ENCODE results near the gene FOCAD. TPM values are rescaled to one million over a fixed set of nuclear protein-coding genes. Genes with fewer than 3 reads are reported as not detected.

The FOCAD gene
- total and polyA plus RNA-seq, 10 of the 15 experiments (the other 5 are each of a cell fraction or from before 2014, with no cell fraction given): 13.7 to 93.0 (median 41.8) TPM

GRCh38 chr9:20640331-20641187 is 43.5 kb upstream of the FOCAD start (continued):
- TF ChIP-seq MTA3 (IDR thresholded peaks at IDR 0.05; ENCODE audit: borderline replicate concordance, low read length) (peak; percentile 68), MEF2B (IDR thresholded peaks at IDR 0.05; ENCODE audit: partially characterized antibody, poor library complexity, severe bottlenecking) (peak; percentile 100), HCFC1 (IDR thresholded peaks at IDR 0.05; ENCODE audit: low read length) (no peak), ZSCAN29 (IDR thresholded peaks at IDR 0.05) (no peak), RB1 (IDR thresholded peaks at IDR 0.05; ENCODE audit: borderline replicate concordance) (peak; percentile 100), ZBTB11 (CRISPR knock-in tag; IDR thresholded peaks at IDR 0.05) (no peak), TAF1 (IDR thresholded peaks at IDR 0.05; ENCODE audit: borderline replicate concordance, low read depth, low read length) (peak; percentile 11; the same call in 1 of the 2 replicates)

DNA sequence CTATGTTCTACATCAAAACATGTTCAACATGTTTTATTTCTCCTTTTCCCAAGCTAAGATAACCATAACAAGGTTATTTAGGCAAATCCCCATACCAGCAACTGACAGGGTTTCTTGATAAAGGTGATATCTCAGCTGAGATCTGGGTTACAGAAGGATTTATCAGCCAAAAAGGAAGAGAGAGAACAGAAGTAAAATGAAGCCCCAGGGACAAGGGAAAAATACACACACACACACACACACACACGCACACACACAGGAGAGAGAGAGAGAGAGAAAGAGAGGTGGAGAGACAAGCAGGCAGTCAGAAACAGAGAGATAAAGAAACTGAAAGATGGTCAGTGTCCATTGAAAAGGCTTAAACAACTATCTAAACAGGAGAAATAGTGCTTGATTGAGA is 42.0 kb upstream of the FOCAD start:
- ChIA-PET CTCF (interaction anchor here (1.2 to 6.9 kb wide), 5 partner anchors 17 to 242 kb away, joined by 3 to 114 read pairs (median 6); partner anchors contain the start of genes FOCAD and MLLT3), SMC1A (ENCODE audit: uncharacterized antibody, unreplicated experiment) (interaction anchor here (0.6 to 10.5 kb wide), 12 partner anchors 9 to 149 kb away, joined by 3 to 232 read pairs (median 4); partner anchors contain the start of genes FOCAD and MLLT3), RAD21 (ENCODE audit: unreplicated experiment) (interaction anchor here (2.3 to 10.7 kb wide), 6 partner anchors 13 to 43 kb away, joined by 8 to 194 read pairs (median 66); partner anchors contain the start of genes FOCAD and MLLT3), POLR2A (interaction anchor here (0.6 to 9.9 kb wide), 6 partner anchors 12 to 143 kb away, joined by 3 to 165 read pairs (median 11); partner anchors contain the start of genes FOCAD and MLLT3)
- BruUV-seq (replicated peaks): no TSS peak
- WGBS (ENCODE audit: insufficient coverage, insufficient replicate concordance, low lambda C conversion rate, missing lambda C conversion rate): 100% methylated on average over 1 of the region's 1 CpG
- Histone ChIP-seq H3K27ac (ENCODE audit: control insufficient read depth, insufficient read depth) (no peak overlapping the region), H3K79me2 (ENCODE audit: control insufficient read depth, insufficient read depth, low read length) (no peaks in the 10 kb centered on the region), H3K4me1 (ENCODE audit: control insufficient read depth, insufficient read depth, low read length) (peaks cover 13% of the 10 kb centered on the region), H3K4me3 (no peak overlapping the region), H4K20me1 (ENCODE audit: control insufficient read depth, insufficient read depth) (no peaks in the 10 kb centered on the region), H3K9me3 (replicated peaks; ENCODE audit: control insufficient read depth, insufficient read depth, low read length) (no peaks in the 10 kb centered on the region), H2AFZ (ENCODE audit: control insufficient read depth, low read depth, low read length) (peak overlapping the region; percentile 54), H3K36me3 (ENCODE audit: control insufficient read depth in 2 of 2, insufficient read depth in 2 of 2, low read length in 1 of 2) (no peaks in the 10 kb centered on the region), H3K9ac (ENCODE audit: control insufficient read depth, insufficient read depth, low read length) (no peak overlapping the region), H3K27me3 (replicated peaks in 1 of 2; ENCODE audit: control insufficient read depth in 2 of 2, insufficient read depth in 2 of 2, low read length in 1 of 2) (no peaks in the 10 kb centered on the region), H3K4me2 (ENCODE audit: control insufficient read depth, insufficient read depth) (no peak overlapping the region)
- DNase-seq (ENCODE audit: low read depth, low spot score): no peak
- intact Hi-C loops (cut with micrococcal nuclease; ENCODE audit: unreplicated experiment): no loop called here
- FAIRE-seq: no peak
- in situ Hi-C loops (cut with MboI): no loop called here
- ATAC-seq: 0 out of 3 replicates have a peak, but pooled peaks have one; percentile 2
- 0 out of 2 replicates have a peak, but pooled peaks have one; percentile 23 for TF ChIP-seq RELB (IDR thresholded peaks at IDR 0.05; ENCODE audit: low read depth)
- TF ChIP-seq HDGF (IDR thresholded peaks at IDR 0.05): 0 out of 2 replicates have a peak, but pooled peaks have one; percentile 72
- TF ChIP-seq MEF2B (IDR thresholded peaks at IDR 0.05; ENCODE audit: partially characterized antibody, poor library complexity, severe bottlenecking): peak; percentile 63
- TF ChIP-seq RUNX3 (IDR thresholded peaks at IDR 0.05; ENCODE audit: low read length): peak; percentile 20; the same call in 1 of the 2 replicates
- 0 out of 2 replicates have a peak, but pooled peaks have one; percentile 31 for TF ChIP-seq YBX1 (IDR thresholded peaks at IDR 0.05)
- peak; percentile 89 for TF ChIP-seq NBN (IDR thresholded peaks at IDR 0.05)
- TF ChIP-seq FOS (IDR thresholded peaks at IDR 0.05; ENCODE audit: borderline replicate concordance, extremely low read depth, insufficient read length): no peak
- TF ChIP-seq SPI1 (IDR thresholded peaks at IDR 0.05; ENCODE audit: borderline replicate concordance, insufficient read depth, low read depth, low read length): no peak
- TF ChIP-seq MYB (IDR thresholded peaks at IDR 0.05; ENCODE audit: borderline replicate concordance, low read depth, low read length): no peak
- peak; percentile 49 to 63; a peak in 2 of 4 replicates for TF ChIP-seq IKZF2 (IDR thresholded peaks at IDR 0.05)
